ENCODE data around the gene CDV3. TPM values are rescaled to one million over a fixed set of nuclear protein-coding genes. Genes with fewer than 3 reads are reported as not detected.

The CDV3 gene
- total RNA-seq, 2 experiments from 2014 or later = 171 to 296 TPM

DNA sequence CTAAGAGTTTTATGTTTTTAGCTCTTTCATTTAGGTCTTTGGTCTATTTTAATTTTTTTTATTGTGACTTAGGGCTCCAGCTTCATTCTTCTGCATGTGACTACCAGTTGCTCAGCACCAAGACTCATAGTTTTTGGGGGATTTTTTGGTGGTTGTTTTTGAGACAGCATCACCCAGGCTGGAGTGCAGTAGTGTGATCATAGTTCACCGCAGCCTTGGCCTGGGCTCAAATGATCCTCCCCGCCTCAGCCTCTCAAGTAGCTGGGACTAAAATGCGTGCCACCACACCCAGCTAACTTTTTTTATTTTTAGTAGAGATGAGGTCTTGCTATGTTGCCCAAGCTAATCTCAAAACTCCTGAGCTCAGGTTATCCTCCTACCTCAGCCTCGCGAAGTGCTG is 19.4 kb downstream of the CDV3 start:
- DNase-seq (ENCODE audit: low spot score) = no peak
- Histone ChIP-seq H3K79me2 (ENCODE audit: insufficient read depth, low read depth, low read length) (peaks cover 15% of the 10 kb centered on the region; the same call in 1 of the 2 replicates), H3K36me3 (ENCODE audit: insufficient read depth, low read length) (peaks cover 35% of the 10 kb centered on the region), H3K9me3 (ENCODE audit: low read length) (no peaks in the 10 kb centered on the region), H3K4me1 (ENCODE audit: insufficient read depth, low read length, poor library complexity, severe bottlenecking) (no peaks in the 10 kb centered on the region), H4K20me1 (ENCODE audit: insufficient read depth, low read length) (peaks cover 18% of the 10 kb centered on the region; the same call in 1 of the 2 replicates), H3K9me2 (ENCODE audit: insufficient read depth, low read length) (no peaks in the 10 kb centered on the region), H3K4me2 (ENCODE audit: low read length) (no peak overlapping the region), H2AFZ (ENCODE audit: low read length) (no peak overlapping the region), H3K4me3 (ENCODE audit: low read depth, low read length, poor library complexity, severe bottlenecking) (no peak overlapping the region), H3K27ac (ENCODE audit: low read depth, low read length, poor library complexity, severe bottlenecking) (no peak overlapping the region)
- no peak for TF ChIP-seq EZH2phosphoT487 (IDR thresholded peaks at IDR 0.05; ENCODE audit: borderline replicate concordance, low read depth, low read length)
- TF ChIP-seq, protein P1, sequence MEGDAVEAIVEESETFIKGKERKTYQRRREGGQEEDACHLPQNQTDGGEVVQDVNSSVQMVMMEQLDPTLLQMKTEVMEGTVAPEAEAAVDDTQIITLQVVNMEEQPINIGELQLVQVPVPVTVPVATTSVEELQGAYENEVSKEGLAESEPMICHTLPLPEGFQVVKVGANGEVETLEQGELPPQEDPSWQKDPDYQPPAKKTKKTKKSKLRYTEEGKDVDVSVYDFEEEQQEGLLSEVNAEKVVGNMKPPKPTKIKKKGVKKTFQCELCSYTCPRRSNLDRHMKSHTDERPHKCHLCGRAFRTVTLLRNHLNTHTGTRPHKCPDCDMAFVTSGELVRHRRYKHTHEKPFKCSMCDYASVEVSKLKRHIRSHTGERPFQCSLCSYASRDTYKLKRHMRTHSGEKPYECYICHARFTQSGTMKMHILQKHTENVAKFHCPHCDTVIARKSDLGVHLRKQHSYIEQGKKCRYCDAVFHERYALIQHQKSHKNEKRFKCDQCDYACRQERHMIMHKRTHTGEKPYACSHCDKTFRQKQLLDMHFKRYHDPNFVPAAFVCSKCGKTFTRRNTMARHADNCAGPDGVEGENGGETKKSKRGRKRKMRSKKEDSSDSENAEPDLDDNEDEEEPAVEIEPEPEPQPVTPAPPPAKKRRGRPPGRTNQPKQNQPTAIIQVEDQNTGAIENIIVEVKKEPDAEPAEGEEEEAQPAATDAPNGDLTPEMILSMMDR (conservative IDR thresholded peaks at IDR 0.05; ENCODE audit: low read length) = no peak
- ChIA-PET CTCF (ENCODE audit: unreplicated experiment) (no interaction called here), POLR2A (no interaction called here)
- intact Hi-C loops (cut with micrococcal nuclease; ENCODE audit: unreplicated experiment) = no loop called here
- no TSS peak for BruUV-seq (replicated peaks)

GRCh38 chr3:133593243-133593642 is 19.8 kb downstream of the CDV3 start:
- Histone ChIP-seq H3K9me3 (ENCODE audit: low read length) (no peaks in the 10 kb centered on the region), H3K4me3 (ENCODE audit: low read depth, low read length, poor library complexity, severe bottlenecking) (no peak overlapping the region), H3K9me2 (ENCODE audit: insufficient read depth, low read length) (no peaks in the 10 kb centered on the region), H3K27ac (ENCODE audit: low read depth, low read length, poor library complexity, severe bottlenecking) (no peak overlapping the region), H3K79me2 (ENCODE audit: insufficient read depth, low read depth, low read length) (peaks cover 11% of the 10 kb centered on the region; the same call in 1 of the 2 replicates), H3K4me1 (ENCODE audit: insufficient read depth, low read length, poor library complexity, severe bottlenecking) (no peaks in the 10 kb centered on the region), H3K4me2 (ENCODE audit: low read length) (no peak overlapping the region), H4K20me1 (ENCODE audit: insufficient read depth, low read length) (peaks cover 14% of the 10 kb centered on the region; the same call in 1 of the 2 replicates), H3K36me3 (ENCODE audit: insufficient read depth, low read length) (peaks cover 35% of the 10 kb centered on the region), H2AFZ (ENCODE audit: low read length) (no peak overlapping the region)
- DNase-seq (ENCODE audit: low spot score) = no peak
- TF ChIP-seq, protein P1 (conservative IDR thresholded peaks at IDR 0.05; ENCODE audit: low read length) = no peak
- no peak for TF ChIP-seq EZH2phosphoT487 (IDR thresholded peaks at IDR 0.05; ENCODE audit: borderline replicate concordance, low read depth, low read length)
- CTCF ChIA-PET (ENCODE audit: unreplicated experiment) = no interaction called here
- no TSS peak for BruUV-seq (replicated peaks)
- POLR2A ChIA-PET = no interaction called here
- intact Hi-C loops (cut with micrococcal nuclease; ENCODE audit: unreplicated experiment) = no loop called here

DNA sequence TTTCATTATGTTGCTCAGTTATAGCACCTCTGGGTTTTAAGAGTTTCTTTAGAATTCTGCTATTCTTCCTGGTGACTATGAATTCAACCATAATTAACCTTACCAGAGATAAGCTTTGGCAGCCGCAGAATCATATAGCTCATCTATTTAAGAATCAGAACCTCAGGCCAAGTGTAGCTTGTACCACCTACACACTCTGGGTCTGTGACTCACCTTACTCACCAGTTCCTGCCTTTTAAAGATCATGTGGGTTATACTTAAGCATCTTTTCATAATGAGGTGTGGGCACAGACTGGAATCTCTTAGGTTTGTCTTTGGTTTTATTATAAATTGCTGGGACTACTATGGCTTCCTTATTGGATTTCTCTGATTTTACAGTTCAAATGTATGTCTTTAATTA is 21.9 kb downstream of the CDV3 start:
- Histone ChIP-seq H3K4me3 (ENCODE audit: low read depth, low read length, poor library complexity, severe bottlenecking) (no peak overlapping the region), H3K4me1 (ENCODE audit: insufficient read depth, low read length, poor library complexity, severe bottlenecking) (no peaks in the 10 kb centered on the region), H3K36me3 (ENCODE audit: insufficient read depth, low read length) (peaks cover 30% of the 10 kb centered on the region), H3K27ac (ENCODE audit: low read depth, low read length, poor library complexity, severe bottlenecking) (no peak overlapping the region), H3K4me2 (ENCODE audit: low read length) (no peak overlapping the region), H3K9me3 (ENCODE audit: low read length) (no peaks in the 10 kb centered on the region), H2AFZ (ENCODE audit: low read length) (no peak overlapping the region), H3K79me2 (ENCODE audit: insufficient read depth, low read depth, low read length) (no peaks in the 10 kb centered on the region), H3K9me2 (ENCODE audit: insufficient read depth, low read length) (no peaks in the 10 kb centered on the region), H4K20me1 (ENCODE audit: insufficient read depth, low read length) (no peaks in the 10 kb centered on the region)
- CTCF ChIA-PET (ENCODE audit: unreplicated experiment) = no interaction called here
- TF ChIP-seq EZH2phosphoT487 (IDR thresholded peaks at IDR 0.05; ENCODE audit: borderline replicate concordance, low read depth, low read length) = no peak
- TF ChIP-seq, protein P1 (conservative IDR thresholded peaks at IDR 0.05; ENCODE audit: low read length) = no peak
- DNase-seq (ENCODE audit: low spot score) = no peak
- intact Hi-C loops (cut with micrococcal nuclease; ENCODE audit: unreplicated experiment) = no loop called here
- POLR2A ChIA-PET = interaction anchor here (0.6 to 1.7 kb wide), 4 partner anchors 9 to 900 kb away, joined by 3 to 5 read pairs (median 4); no protein-coding TSS in a partner anchor
- BruUV-seq (replicated peaks) = no TSS peak
